Neural cell (in vitro differentiated cells): ENCODE data around the gene KRT7. TPM values are rescaled to one million over a fixed set of nuclear protein-coding genes. Genes with fewer than 3 reads are reported as not detected.
"Not testable (repeated sequence)": the region's sequence is repeated elsewhere in the genome, so short reads cannot be mapped to it uniquely, and the experiment has no call there.

Source experiments
- H2AFZ ChIP-seq: fragments of 200-600, 300-800 bp; sonication (generic), shearing (Covaris generic); 2 replicates; pipeline ENCODE4 v1.6.0; 2014; ENCODE audit warnings: low read depth, mild to moderate bottlenecking, antibody characterized with exemption, low read length, moderate library complexity
- H3F3A ChIP-seq: fragments of 200-600 bp; shearing (Covaris generic); 2 replicates; pipeline ENCODE4 v1.6.1; 2016; ENCODE audit warnings: mild to moderate bottlenecking, moderate library complexity, mixed read lengths, antibody characterized with exemption, low read length; ENCODE audit not compliant: insufficient read depth, poor library complexity, severe bottlenecking
- H3K27ac ChIP-seq: fragments of 200-600, 300-800 bp; sonication (generic), shearing (Covaris generic); 2 replicates; pipeline ENCODE4 v1.5.1; 2014; ENCODE audit warnings: mild to moderate bottlenecking, low read length, moderate library complexity
- H3K27me3 ChIP-seq: fragments of 300-800, 200-600 bp; sonication (generic), shearing (Covaris generic); 2 replicates; pipeline ENCODE4 v1.6.0; 2014; ENCODE audit warnings: mild to moderate bottlenecking, low read depth, low read length, moderate library complexity; ENCODE audit not compliant: insufficient read depth
- H3K36me3 ChIP-seq: fragments of 300-800, 200-600 bp; sonication (generic), shearing (Covaris generic); 2 replicates; pipeline ENCODE4 v1.5.1; 2014; ENCODE audit warnings: mild to moderate bottlenecking, antibody characterized with exemption, low read length, moderate library complexity; ENCODE audit not compliant: insufficient read depth
- H3K4me2 ChIP-seq: fragments of 300-800, 200-600 bp; sonication (generic), shearing (Covaris generic); 2 replicates; pipeline ENCODE4 v1.6.0; 2014; ENCODE audit warnings: mild to moderate bottlenecking, low read length
- H3K4me3 ChIP-seq: fragments of 300-800, 200-600 bp; sonication (generic), shearing (Covaris generic); 2 replicates; pipeline ENCODE4 v1.5.1; 2014; ENCODE audit warnings: mild to moderate bottlenecking, low read length, moderate library complexity
- H3K79me2 ChIP-seq: fragments of 200-600 bp; shearing (Covaris generic); replicated peaks from 2 replicates; pipeline ENCODE4 v1.6.0; 2014; ENCODE audit warnings: mild to moderate bottlenecking, low read length, moderate library complexity; ENCODE audit not compliant: insufficient read depth
- H3K9ac ChIP-seq: fragments of 300-800, 200-600 bp; sonication (generic), shearing (Covaris generic); 2 replicates; pipeline ENCODE4 v1.6.1; 2016; ENCODE audit warnings: mild to moderate bottlenecking, low read length, mixed read lengths
- H3K9me2 ChIP-seq: fragments of 200-600 bp; shearing (Covaris generic); 2 replicates; pipeline ENCODE4 v1.6.1; 2016; ENCODE audit warnings: mild to moderate bottlenecking, low read length, mixed read lengths; ENCODE audit not compliant: insufficient read depth
- H3K9me3 ChIP-seq: fragments of 200-600, 300-800 bp; sonication (generic), shearing (Covaris generic); 2 replicates; pipeline ENCODE4 v1.6.1; 2016; ENCODE audit warnings: mild to moderate bottlenecking, mixed run types, low read length, moderate library complexity, mixed read lengths
- H4K20me1 ChIP-seq: fragments of 200-600 bp; shearing (Covaris generic); 2 replicates; pipeline ENCODE4 v1.6.1; 2016; ENCODE audit warnings: mild to moderate bottlenecking, mixed run types; ENCODE audit not compliant: insufficient read depth
- CTCF ChIP-seq: fragments of 450-650 bp; IDR thresholded peaks from 2 replicates; pipeline ENCODE4 v1.5.1; 2014; ENCODE audit warnings: antibody characterized with exemption, mild to moderate bottlenecking, moderate library complexity; ENCODE audit not compliant: poor library complexity, severe bottlenecking
- EP300 ChIP-seq: fragments of 450-650 bp; conservative IDR thresholded peaks from 2 replicates; pipeline ENCODE4 v1.6.1; 2014; ENCODE audit warnings: antibody characterized with exemption, mild to moderate bottlenecking, moderate library complexity; ENCODE audit not compliant: poor library complexity, severe bottlenecking
- EZH2 ChIP-seq: fragments of 200-600, 300-800 bp; shearing (Covaris generic), sonication (generic); IDR thresholded peaks from 2 replicates; pipeline ENCODE4 v1.6.1; 2014; ENCODE audit warnings: antibody characterized with exemption, low read length, borderline replicate concordance, mild to moderate bottlenecking; ENCODE audit not compliant: insufficient read depth, poor library complexity, severe bottlenecking
- MXI1 ChIP-seq: fragments of 450-650 bp; conservative IDR thresholded peaks from 2 replicates; pipeline ENCODE4 v1.6.1; 2014; ENCODE audit warnings: antibody characterized with exemption, mild to moderate bottlenecking; ENCODE audit not compliant: poor library complexity, severe bottlenecking
- POLR2AphosphoS5 ChIP-seq: IDR thresholded peaks from 2 replicates; pipeline ENCODE4 v1.6.1; 2012
- RAD21 ChIP-seq: fragments of 450-650 bp; conservative IDR thresholded peaks from 2 replicates; pipeline ENCODE4 v1.6.1; 2014; ENCODE audit warnings: antibody characterized with exemption, mild to moderate bottlenecking, moderate library complexity
- REST ChIP-seq: IDR thresholded peaks from 2 replicates; pipeline ENCODE4 v1.6.1; 2012; ENCODE audit warnings: borderline replicate concordance
- SMC3 ChIP-seq: fragments of 450-650 bp; conservative IDR thresholded peaks from 2 replicates; pipeline ENCODE4 v1.6.1; 2014; ENCODE audit warnings: antibody characterized with exemption, mild to moderate bottlenecking, moderate library complexity; ENCODE audit not compliant: poor library complexity
- TAF1 ChIP-seq: IDR thresholded peaks from 2 replicates; pipeline ENCODE4 v1.6.1; 2012; ENCODE audit warnings: low read depth
- polyA plus RNA-seq: library from polyadenylated mRNA; depleted of rRNA; stranded (reverse); fragments of >200 nt; gene quantifications from 2 replicates; pipeline ENCODE4 v1.2.3, GENCODE V29; 2014

KRT7 gene
- polyA plus RNA-seq, 1 donor from 2014 or later: not detected

GRCh38 chr12:52255926-52256583 lies 23.0 kb downstream of the KRT7 start (continued):
- TF ChIP-seq EZH2: no peak

DNA sequence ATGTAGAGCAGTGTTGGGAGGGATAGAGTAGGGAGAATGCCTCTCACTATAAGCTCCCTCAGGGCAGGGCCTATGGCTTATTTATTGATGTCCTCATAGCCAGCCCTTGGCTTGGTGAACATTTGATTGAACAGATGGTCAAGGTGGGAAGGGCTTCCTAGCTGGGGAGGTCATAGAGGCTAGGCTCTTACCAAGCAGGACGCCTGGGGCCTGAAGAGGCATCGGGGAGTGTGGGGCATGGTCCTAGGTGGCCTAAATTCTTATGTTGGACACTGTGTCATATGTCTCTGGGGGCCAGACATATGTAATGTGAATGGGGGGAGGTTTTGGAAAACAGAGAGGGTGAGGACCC lies 23.5 kb downstream of the KRT7 start:
- Histone ChIP-seq H3K9ac (no peak overlapping the region), H4K20me1 (no peaks in the 10 kb centered on the region), H3K9me3 (no peaks in the 10 kb centered on the region), H3F3A (no peaks in the 10 kb centered on the region), H3K27ac (no peak overlapping the region), H2AFZ (no peak overlapping the region), H3K27me3 (peaks cover 26% of the 10 kb centered on the region), H3K36me3 (no peaks in the 10 kb centered on the region), H3K9me2 (no peaks in the 10 kb centered on the region), H3K79me2 (no peaks in the 10 kb centered on the region), H3K4me2 (no peak overlapping the region), H3K4me3 (no peak overlapping the region)
- TF ChIP-seq POLR2AphosphoS5 (no peak), CTCF (no peak), SMC3 (no peak), TAF1 (no peak), REST (no peak)

- Histone ChIP-seq H3K79me2 (no peaks in the 10 kb centered on the region), H3K36me3 (no peaks in the 10 kb centered on the region), H3K9me3 (no peaks in the 10 kb centered on the region), H3K4me2 (no peak overlapping the region), H2AFZ (no peak overlapping the region), H3K9ac (no peak overlapping the region), H3K27ac (no peak overlapping the region), H3K9me2 (no peaks in the 10 kb centered on the region), H3K27me3 (peaks cover 26% of the 10 kb centered on the region), H3F3A (no peaks in the 10 kb centered on the region), H4K20me1 (no peaks in the 10 kb centered on the region), H3K4me3 (no peak overlapping the region)
- TF ChIP-seq RAD21 (no peak), MXI1 (no peak), REST (no peak), EZH2 (no peak), CTCF (no peak), EP300 (no peak), SMC3 (no peak), TAF1 (no peak), POLR2AphosphoS5 (no peak)
Measured at GRCh38 chr12:52257074-52257551, 24.1 kb downstream of the KRT7 start.

DNA sequence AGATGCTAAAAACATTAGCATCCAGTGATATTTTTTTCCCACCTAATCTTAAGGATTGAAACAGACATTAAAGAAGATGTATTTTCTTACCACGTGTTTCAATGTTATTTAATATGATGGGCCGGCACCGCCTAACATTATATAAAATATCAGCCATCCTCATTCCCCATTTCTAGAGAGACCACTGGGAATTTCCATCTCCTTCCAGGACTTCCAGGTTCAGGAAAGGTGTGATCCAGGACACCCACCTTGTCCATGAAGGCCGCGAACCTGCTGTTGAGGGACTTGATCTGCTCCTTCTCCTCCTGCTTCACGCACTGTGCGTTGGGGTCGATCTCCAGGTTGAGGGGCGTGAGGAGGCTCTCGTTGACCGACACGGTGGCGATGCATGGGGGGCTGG lies 24.9 kb downstream of the KRT7 start:
- not testable (repeated sequence) for H3F3A ChIP-seq, H3K9ac ChIP-seq, H3K36me3 ChIP-seq, H3K9me3 ChIP-seq, H3K4me3 ChIP-seq, H4K20me1 ChIP-seq, H3K4me2 ChIP-seq, H2AFZ ChIP-seq, H3K9me2 ChIP-seq, H3K79me2 ChIP-seq, H3K27ac ChIP-seq
- H3K27me3 ChIP-seq: peaks cover 26% of the 10 kb centered on the region
